22Rv1 (cell line): Measurements from ENCODE around the gene KLHL1.

Experiments
- H3K27ac ChIP-seq: fragments of 450-650 bp; 2 replicates; pipeline ENCODE4 v1.5.1; 2017
- ZFX ChIP-seq: fragments of 450-650 bp; IDR thresholded peaks from 2 replicates; pipeline ENCODE4 v1.6.1; 2017; ENCODE audit warnings: antibody characterized with exemption, borderline replicate concordance
- TF ChIP-seq, protein P1 (sequence below): fragments of 450-650 bp; IDR thresholded peaks from 2 replicates; pipeline ENCODE4 v1.5.1; 2017; ENCODE audit warnings: mild to moderate bottlenecking

Gene KLHL1

DNA sequence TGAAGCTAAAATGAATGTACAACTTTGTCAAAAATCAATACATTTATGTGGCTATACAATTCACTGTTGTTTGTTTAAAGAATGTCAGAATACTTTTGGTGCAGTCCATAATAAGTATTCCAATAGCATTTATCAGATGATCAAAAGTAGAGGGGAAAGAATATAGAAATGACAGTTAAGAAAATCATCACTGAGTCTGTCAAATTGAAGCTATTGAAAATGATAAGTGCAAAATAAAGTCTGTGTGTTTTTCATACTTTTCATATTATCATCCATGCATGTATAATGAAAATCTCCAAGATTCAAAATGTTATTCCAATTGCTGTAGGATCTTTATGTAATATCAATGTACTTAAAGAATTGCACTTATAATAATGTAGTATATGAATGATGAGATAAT, 93.9 kb downstream of the KLHL1 start:
- no peak overlapping the region for H3K27ac ChIP-seq
- TF ChIP-seq, protein P1, sequence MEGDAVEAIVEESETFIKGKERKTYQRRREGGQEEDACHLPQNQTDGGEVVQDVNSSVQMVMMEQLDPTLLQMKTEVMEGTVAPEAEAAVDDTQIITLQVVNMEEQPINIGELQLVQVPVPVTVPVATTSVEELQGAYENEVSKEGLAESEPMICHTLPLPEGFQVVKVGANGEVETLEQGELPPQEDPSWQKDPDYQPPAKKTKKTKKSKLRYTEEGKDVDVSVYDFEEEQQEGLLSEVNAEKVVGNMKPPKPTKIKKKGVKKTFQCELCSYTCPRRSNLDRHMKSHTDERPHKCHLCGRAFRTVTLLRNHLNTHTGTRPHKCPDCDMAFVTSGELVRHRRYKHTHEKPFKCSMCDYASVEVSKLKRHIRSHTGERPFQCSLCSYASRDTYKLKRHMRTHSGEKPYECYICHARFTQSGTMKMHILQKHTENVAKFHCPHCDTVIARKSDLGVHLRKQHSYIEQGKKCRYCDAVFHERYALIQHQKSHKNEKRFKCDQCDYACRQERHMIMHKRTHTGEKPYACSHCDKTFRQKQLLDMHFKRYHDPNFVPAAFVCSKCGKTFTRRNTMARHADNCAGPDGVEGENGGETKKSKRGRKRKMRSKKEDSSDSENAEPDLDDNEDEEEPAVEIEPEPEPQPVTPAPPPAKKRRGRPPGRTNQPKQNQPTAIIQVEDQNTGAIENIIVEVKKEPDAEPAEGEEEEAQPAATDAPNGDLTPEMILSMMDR, result no peak
- no peak for TF ChIP-seq ZFX

GRCh38 chr13:69999875-70000274, 108.4 kb downstream of the KLHL1 start:
- no peak overlapping the region for H3K27ac ChIP-seq
- TF ChIP-seq, protein P1, result no peak
- TF ChIP-seq ZFX, result no peak

DNA sequence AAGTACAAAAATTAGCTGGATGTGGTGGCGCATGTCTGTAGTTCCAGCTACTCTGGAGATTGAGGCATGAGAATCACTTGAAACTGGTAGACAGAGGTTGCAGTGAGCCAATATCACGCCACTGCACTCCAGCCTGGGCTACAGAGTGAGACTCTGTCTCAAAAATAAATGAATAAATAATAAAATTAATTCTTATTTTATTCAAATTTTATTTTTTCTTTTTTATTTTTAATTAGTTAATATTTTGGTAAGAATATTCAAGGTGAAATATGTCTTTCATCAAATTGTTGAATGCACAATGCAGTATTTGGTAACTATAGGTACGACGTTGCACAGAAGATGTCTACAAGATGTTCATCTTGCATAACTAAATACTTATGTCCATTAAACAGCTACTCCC, 111.2 kb downstream of the KLHL1 start:
- TF ChIP-seq, protein P1, result no peak
- TF ChIP-seq ZFX, result no peak
- H3K27ac ChIP-seq, result no peak overlapping the region

GRCh38 chr13:69980799-69981198, 127.5 kb downstream of the KLHL1 start:
- peak overlapping the region; percentile 72 for H3K27ac ChIP-seq
- no peak for TF ChIP-seq ZFX
- TF ChIP-seq, protein P1, result no peak

- TF ChIP-seq ZFX, result no peak
- TF ChIP-seq, protein P1, result no peak
- no peak overlapping the region for H3K27ac ChIP-seq
Measured at GRCh38 chr13:69975496-69975895, 132.8 kb downstream of the KLHL1 start.

DNA sequence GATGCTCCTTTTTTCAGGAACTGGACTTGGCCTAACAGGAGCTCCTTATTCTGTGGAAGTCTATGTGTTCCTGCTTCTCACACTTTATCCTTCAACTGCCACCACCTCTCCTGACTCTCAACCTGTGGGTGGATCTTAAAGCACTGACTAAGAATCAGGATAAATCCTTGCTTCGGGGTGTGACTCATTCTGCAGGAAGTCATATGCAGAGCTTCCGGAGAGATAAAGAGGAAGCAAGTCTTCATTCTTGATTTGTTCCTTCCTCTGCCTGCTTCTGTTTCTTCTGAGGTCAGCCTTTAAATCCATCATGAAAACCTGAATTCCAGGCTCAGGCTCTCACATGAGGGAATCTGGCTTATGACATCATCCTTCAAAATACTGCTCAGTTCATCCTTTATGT, 137.7 kb downstream of the KLHL1 start:
- no peak for TF ChIP-seq ZFX
- TF ChIP-seq, protein P1, result no peak
- H3K27ac ChIP-seq, result no peak overlapping the region

- H3K27ac ChIP-seq, result no peak overlapping the region
Measured at GRCh38 chr13:69959046-69959445, 149.2 kb downstream of the KLHL1 start.

More at GRCh38 chr13:69959046-69959445, 149.2 kb downstream of the KLHL1 start:
- TF ChIP-seq ZFX, result no peak
- TF ChIP-seq, protein P1, result no peak
